Activated CD4-positive, alpha-beta T cell treated with anti-CD3 and anti-CD28 coated beads, Interleukin-2, amount 50 U/mL, for 1 hour (primary cell): ENCODE measurements around the gene TLN1.

Source experiments
- DNase-seq: peaks from one replicate; pipeline ENCODE4 v3.0.0-alpha.2; 2020

The TLN1 gene

GRCh38 chr9:35729101-35729500 lies 2.9 kb downstream of the TLN1 start:
- no peak for DNase-seq

DNA sequence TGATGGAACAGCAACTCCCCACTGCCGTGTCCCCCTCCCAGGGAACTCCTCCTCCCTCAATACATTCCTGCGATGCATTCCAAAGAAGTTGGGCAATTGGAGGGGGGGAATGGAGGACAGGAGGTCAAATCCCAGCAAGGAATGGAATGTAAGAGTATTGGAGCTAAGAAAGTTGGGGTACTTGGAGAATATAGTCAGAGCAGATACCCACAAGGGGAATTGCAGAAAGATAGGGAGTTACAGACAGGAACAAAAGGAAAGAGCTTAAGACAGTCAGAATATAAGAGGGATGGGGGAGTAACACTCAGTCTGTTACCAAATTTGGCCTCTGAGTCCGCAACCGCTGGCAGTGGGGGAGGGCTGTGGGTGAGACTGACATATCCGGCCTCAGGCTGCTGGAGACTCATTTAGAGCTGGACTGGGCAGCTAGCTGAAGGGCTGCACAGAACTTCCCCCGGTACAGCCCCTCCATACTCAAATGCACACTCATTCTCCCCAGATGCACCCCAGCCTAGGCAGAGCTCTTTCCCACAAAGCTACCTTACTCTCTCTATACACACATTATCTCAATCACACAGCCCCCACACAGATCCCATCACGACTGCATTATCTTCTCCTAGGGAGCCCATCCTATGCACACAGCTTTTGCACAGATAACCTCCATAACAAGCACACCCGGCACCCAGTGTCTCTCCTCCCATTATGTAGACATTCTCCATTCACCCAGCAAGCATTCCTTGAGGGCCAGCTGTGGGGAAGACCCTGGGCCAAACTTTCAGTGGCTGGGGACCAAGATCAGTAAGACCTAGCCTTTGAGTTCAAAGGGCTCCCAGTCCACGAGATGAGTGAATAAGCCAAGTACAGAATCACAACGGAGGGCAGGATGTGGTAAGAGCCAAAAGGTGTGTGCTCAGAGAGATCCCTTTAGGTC lies 3.7 kb downstream of the TLN1 start:
- DNase-seq = no peak

GRCh38 chr9:35727676-35728040 lies 4.3 kb downstream of the TLN1 start:
- no peak for DNase-seq

DNA sequence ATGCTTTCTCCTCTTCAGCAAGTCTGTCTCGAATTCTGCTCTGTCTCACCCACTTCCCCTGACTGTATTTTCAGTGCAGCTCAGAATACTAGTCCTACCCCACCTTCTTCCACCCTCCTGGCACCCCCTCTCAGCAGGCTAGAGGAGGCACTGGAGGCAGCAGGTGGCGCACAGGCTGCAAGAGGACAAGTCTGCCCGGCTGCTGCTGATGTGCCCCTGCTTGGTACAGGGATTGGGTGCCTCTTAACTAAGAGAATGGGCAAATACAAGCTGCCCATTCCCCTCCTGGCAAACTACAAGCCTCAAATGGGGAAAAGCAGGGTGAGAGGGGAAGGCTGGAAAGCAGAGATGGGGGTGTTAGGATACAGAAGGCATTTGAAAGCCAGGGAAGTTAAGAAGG lies 5.1 kb downstream of the TLN1 start:
- peak; percentile 31 for DNase-seq

GRCh38 chr9:35725362-35725761 lies 6.6 kb downstream of the TLN1 start:
- DNase-seq = no peak

GRCh38 chr9:35723908-35724307 lies 8.1 kb downstream of the TLN1 start:
- no peak for DNase-seq

DNA sequence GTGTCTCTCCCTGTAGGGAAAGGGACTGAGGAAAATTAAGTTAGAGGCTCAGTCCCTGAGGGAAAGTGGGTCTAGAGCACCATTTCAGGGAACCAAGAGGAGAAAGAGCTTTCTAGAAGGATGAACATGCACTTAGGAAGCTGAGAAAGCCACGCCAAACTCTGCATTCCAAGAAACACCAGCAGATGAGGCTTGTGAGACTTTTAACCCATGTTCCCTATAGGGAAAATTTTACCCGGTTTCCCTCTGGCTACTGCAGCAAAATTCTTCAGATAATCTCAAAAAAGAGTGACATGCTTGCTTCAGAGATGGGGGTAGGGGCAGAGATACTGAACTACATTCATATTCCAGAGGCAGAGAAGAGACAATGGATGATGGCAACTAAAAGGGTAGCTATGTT lies 8.6 kb downstream of the TLN1 start:
- DNase-seq = no peak

DNA sequence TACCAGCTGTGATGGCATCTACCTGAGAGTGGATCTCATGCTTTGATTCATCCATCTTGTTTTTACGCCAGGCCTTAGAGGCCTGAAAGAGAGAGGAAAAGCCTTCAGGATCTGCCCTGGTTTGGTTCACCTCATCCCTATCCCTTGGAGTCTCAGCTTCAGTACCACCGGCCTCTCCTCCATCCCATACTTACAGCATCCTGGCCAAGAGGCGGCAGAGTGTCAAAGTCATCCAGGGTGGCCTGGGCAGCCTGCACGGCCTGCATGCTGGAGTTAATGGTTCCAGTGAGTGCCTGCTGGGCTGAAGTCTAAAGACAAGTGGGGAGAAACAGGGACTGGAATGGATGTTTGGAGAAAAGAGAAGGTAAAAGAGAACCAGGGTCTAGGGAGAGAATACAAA lies 12.4 kb downstream of the TLN1 start:
- DNase-seq = no peak

DNA sequence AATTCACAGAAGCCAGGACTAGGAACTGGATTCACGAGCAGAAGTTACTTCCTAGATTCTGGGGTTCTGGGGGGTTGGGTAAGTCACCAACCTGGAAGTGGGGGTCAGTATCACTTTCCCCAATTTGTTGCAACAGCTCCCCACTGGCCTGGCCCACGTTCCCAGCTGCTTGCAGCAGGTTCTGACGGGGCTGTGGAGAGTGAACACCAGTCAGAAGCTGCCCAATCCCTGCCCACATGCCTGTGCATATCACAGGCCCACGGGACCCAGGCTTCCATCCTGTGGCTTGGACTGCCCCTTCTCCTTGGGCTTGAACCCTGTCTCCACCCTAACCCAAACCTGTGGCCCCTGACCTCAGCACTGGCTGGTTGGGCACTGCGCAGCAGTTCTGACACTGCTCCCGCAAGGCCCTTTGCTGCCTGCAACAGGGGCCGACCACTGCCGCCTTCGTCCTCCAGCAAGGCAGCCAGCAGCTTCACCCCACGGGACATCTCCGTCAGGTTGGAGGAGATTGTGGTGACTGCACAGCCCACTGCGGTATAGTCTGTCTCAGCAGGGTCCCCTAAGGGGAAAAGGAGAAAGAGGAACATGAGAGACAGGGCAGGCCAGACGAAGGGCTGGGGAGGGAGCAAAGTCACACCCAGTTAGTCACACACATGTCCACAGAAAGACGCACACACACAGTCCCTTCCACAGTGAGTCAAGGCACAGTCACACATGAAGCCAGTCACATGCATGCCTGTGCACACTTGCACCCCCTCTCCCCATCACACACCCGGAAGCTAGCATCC lies 13.1 kb downstream of the TLN1 start:
- no peak for DNase-seq

- no peak for DNase-seq
Measured at GRCh38 chr9:35717132-35717870, 14.7 kb downstream of the TLN1 start.

DNA sequence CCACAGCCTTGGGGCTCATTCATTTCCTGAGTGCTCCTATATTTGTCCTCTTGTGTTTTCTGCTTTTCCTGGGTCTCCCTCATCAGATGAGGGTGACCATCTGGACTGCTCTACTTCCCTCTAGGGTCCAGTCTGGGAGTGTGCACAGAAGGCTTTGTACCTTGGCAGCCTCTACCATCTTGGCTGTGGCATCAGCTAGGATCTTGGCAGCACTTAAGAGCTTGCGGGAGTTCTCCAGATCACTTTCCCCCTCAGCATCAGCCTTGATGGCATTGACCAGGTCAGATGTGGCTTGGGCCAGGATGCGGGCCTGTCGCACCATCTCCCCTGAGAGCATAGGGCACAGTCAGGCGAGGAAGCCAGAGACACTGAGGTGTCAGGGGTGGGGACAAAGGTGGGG lies 15.8 kb downstream of the TLN1 start:
- DNase-seq = no peak

DNA sequence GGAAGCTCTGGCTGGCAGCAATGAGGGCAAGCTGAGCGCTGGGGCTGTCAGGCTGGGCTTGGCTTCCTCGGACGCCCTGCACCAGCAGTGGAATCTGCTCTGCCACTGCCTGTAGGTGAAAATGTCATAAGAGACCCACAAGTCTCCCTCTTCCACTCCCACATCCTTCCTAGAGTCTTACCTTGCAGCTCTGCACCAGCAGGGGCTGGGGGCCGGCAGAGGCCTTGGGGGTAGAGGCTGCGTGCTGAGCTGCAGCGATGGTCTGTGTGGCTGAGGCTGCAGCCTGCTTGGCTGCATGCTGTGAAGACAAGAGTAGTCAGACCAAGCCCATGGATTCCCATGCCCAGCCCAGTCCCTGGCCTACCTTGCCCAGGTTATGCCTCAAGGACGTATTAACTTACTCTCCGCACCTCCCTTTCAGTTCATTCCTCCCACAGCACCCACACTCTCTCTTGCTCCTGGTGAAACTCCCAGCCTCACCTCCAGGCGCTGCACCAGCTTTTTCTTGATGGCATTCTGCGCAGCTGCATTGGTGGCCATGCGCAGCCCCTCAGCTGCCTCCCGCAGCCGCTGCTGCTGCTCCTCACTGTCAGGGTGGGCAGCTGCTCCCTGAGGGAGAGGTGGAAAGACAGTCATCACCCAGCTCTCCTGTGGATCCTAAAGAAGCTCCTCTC lies 17.3 kb downstream of the TLN1 start:
- no peak for DNase-seq

DNA sequence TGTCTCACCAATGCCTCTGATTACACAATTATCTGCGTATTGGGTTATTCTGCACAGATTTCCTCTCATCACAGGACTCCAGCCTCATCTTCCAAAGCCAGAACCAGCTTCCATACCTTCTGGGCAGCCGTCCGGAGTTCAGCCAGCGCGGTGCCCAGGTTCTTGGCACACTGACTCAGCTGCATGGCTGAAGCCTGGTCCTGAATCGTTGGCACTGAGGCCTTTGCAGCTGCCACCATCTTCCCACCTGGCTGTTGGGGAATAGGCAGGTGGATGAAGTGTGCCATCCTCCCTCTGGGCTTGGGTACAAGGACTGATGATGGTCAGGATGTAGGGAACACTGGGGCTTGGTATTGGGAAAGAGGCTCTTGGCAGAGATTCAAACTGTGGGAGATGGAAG lies 17.9 kb downstream of the TLN1 start:
- DNase-seq = no peak

- no peak for DNase-seq
Measured at GRCh38 chr9:35713578-35713977, 18.4 kb downstream of the TLN1 start.

DNA sequence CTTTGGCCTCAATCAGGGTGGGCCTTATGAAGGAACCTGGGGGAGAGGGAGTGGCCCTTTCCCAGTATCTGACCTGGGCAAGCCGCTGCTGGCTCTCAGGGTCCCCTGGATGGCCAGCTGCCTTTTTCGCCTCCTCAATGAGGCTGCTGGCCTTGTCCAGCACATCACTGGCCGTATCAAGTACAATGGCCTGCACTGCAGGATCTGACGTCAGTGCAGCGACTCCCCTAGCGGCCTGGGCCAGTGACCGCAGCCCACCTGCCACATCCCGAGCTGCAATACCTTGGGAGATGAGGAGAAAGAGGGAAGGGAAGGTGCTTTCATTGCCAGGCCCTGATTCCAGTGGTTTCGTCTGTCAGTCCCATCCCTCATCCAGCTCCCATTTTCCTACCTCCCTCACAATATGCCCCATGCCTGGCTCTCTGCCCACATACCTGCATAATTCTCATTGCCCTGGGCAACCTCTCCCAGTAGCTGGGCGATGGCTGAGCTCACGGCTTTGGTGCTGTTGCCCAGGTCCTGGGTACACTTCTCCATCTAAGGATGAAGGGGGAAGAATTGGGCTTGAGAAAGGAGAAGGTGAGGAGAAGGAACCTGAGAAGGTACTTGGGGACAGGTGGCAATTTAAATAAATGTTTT lies 19.1 kb downstream of the TLN1 start:
- no peak for DNase-seq

DNA sequence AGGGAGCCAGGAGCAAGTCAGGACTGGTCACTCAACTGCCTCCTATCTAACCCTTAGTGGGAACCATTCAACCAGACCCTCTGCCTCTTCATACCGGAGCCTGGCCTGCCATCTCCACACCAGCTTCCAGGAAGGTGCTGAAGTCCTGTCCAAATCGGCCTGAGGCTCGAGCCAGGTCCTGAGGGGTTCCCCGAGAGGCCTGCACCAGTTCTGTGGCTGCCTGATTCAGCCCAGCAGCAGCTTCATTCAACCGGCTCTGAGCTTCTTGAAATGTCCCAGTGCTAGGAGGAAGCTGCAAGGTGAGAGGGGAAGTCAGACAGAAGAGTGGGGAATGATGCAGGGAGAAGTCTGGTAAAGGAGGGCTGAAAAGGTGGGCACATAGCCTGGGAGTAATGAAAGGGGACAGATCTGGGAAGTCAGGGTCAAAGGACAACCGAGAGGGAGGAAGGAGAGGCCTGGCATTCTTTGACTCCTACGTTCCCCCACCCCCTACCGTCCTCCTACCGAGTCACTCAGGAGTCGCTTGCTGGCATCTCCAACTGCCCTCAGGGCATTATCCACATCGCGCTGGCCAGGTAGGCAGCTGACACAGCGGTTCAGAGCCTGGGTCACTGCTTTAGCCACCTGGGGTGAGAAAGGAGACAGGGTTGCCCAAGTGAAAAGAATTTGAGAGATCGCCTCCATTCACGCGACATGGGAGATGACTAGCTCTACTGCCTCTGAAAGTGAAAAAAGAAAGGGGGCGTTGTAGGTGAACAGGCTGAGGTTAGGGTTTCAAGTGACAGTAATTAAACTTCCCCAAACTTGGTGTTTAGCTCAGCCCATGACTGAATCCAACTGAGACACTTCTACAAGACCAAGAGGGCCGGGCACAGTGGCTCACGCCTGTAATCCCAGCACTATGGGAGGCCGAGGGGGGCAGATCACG lies 20.2 kb downstream of the TLN1 start:
- no peak for DNase-seq

DNA sequence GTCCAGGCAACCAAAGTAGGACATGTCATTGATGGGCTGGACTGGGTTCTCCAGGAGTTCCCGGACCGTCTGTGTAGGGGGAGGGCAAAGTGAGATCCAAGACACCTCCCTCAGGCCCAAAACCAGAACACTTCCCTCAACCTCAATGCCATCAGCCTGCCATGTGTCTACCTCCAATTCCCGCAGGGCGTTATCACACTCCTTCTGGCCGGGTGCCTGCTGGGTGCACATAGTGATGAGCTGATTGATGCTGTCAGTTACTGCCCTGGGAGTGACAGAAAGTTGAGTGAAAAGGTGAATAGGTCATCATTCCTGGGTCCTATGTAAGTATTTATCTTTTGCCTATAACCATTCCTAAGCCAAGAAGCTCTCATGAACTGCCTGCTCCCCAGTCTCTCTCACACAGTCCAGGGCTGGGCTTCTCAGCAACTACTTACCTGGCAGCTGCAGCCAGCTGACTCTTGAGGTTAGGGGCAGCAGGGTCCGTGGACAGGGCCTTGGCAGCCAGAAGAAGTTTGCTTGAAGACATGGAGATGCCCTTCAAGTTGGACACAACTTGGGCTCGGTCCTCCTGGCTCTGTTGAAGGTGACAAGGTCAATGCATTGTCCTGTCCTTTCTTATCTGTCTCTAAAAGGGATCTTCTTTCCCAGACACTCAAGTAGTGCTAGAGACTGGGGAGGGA lies 21.0 kb downstream of the TLN1 start:
- DNase-seq = no peak

DNA sequence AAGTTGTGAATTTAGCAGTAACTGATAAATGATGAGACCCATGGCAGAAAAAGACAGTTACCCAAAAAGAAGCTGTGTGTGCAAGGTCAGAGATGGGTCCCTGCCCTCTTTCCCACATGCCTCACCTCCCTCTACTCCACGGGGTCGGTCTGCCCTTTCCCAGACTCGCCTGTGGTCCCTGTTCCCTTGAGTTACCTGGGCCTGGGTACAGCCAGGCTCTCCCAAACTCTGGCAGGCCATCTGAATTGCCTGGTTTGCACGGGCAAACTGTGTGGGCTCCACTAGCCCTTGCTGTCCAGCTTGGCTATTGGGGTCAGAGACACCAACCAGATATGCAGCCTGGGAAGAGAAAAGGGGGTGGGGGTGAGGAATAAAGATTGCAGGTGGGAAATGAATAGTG lies 23.8 kb downstream of the TLN1 start:
- no peak for DNase-seq

GRCh38 chr9:35706951-35707350 lies 25.0 kb downstream of the TLN1 start:
- no peak for DNase-seq

DNA sequence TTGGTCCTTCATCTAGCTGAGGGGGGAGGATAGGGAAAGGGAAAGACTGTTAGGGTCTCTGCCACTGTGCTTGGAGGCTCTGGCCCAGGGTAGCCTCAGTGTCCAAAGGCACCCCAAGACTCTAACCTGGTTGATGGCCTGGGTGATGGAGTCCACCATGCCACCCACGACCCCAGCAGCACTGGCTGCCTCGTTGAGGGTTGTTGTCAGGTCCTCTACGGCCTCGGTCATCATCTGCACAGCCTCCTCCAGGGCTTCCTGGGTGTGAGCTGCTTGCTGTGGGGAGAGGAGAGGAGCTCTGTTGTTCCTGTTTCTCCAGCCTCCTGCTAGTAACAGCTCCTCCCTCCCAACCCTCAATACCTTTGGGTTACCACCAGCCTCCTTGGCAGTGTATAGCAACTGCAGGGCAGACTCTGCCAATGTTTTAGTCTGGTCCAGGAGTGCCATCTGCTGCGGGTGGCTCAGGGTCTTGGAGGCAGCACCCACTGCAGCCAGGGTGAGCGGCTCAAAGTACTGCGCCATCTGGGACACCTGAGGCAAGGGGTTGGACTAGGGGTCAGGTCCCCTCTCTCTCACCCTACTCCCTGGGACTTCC lies 26.1 kb downstream of the TLN1 start:
- DNase-seq = no peak
